HG02870 (cell line): ENCODE data around the gene CA11.

Experiments used
- ATAC-seq: cut with Tn5 transposase; IDR thresholded peaks from one replicate; pipeline ENCODE4 v1.9.1; 2021; ENCODE audit warnings: mild to moderate bottlenecking, moderate library complexity; ENCODE audit not compliant: unreplicated experiment

Gene CA11

GRCh38 chr19:48629599-48630295, 16.2 kb downstream of the CA11 start:
- ATAC-seq: no peak

- no peak for ATAC-seq
These were observed 16.7 kb downstream of the CA11 start for GRCh38 chr19:48629297-48629598.

GRCh38 chr19:48628486-48629296, 17.3 kb downstream of the CA11 start:
- ATAC-seq: no peak

- no peak for ATAC-seq
These were observed 18.1 kb downstream of the CA11 start for GRCh38 chr19:48627865-48628314.

- no peak for ATAC-seq
These were observed 18.7 kb downstream of the CA11 start for GRCh38 chr19:48627201-48627864.

- no peak for ATAC-seq
These were observed 20.1 kb downstream of the CA11 start for GRCh38 chr19:48625891-48626327.

GRCh38 chr19:48624791-48625723, 20.9 kb downstream of the CA11 start:
- no peak for ATAC-seq

- peak; percentile 53 for ATAC-seq
These were observed 21.9 kb downstream of the CA11 start for GRCh38 chr19:48624067-48624594.

- ATAC-seq: no peak
These were observed 22.4 kb downstream of the CA11 start for GRCh38 chr19:48623556-48624066.

GRCh38 chr19:48619692-48620585, 26.0 kb downstream of the CA11 start:
- ATAC-seq: no peak

GRCh38 chr19:48618916-48619691, 26.9 kb downstream of the CA11 start, which contains the start of the genes RPL18 and SPHK2:
Gene RPL18 (minus strand): TSS chr19:48619178. CDS start chr19:48619143, 35 bp downstream.
Gene SPHK2 (plus strand): TSS chr19:48619506. CDS start chr19:48620515, 1,009 bp downstream.
- peak; percentile 80 for ATAC-seq

- ATAC-seq: no peak
These were observed 27.6 kb downstream of the CA11 start for GRCh38 chr19:48618278-48618915.

- ATAC-seq: no peak
These were observed 28.6 kb downstream of the CA11 start for GRCh38 chr19:48617146-48617937.

GRCh38 chr19:48616491-48617056, 29.4 kb downstream of the CA11 start:
- ATAC-seq: no peak

GRCh38 chr19:48616041-48616436, 29.9 kb downstream of the CA11 start:
- ATAC-seq: no peak

- ATAC-seq: no peak
These were observed 30.6 kb downstream of the CA11 start for GRCh38 chr19:48615231-48616040.
